GM12892 (cell line): ENCODE data around the gene EPHB6.

ENCODE experiments used
- DNase-seq: peaks from one replicate; pipeline ENCODE4 v3.0.0; 2011; ENCODE audit not compliant: insufficient read length
- FAIRE-seq: peaks from 2 replicates; lab custom pipeline; 2011; peaks lifted over from hg19 to GRCh38; lab: Jason Lieb, UNC
- POLR2A ChIP-seq: IDR thresholded peaks from 2 replicates; pipeline ENCODE4 v1.6.1; 2011; ENCODE audit warnings: low read depth, low read length, control low read depth
- POLR2AphosphoS5 ChIP-seq: IDR thresholded peaks from 2 replicates; pipeline ENCODE4 v1.6.1; 2011; ENCODE audit warnings: low read depth, low read length, control low read depth
- TAF1 ChIP-seq: IDR thresholded peaks from 2 replicates; pipeline ENCODE4 v1.6.1; 2011; ENCODE audit warnings: low read depth, mild to moderate bottlenecking, control low read depth, low read length, borderline replicate concordance

Gene EPHB6

GRCh38 chr7:142813226-142813625, 41.6 kb upstream of the EPHB6 start:
- no peak for FAIRE-seq
- DNase-seq, result no peak
- TF ChIP-seq POLR2A (no peak), POLR2AphosphoS5 (no peak), TAF1 (no peak)

- FAIRE-seq, result no peak
- TF ChIP-seq TAF1, result no peak
- TF ChIP-seq POLR2A, result no peak
- TF ChIP-seq POLR2AphosphoS5, result no peak
- DNase-seq, result no peak
Observed at GRCh38 chr7:142813699-142814098, 41.2 kb upstream of the EPHB6 start.

GRCh38 chr7:142814451-142814850, 40.4 kb upstream of the EPHB6 start:
- no peak for FAIRE-seq
- no peak for DNase-seq
- no peak for TF ChIP-seq POLR2A
- TF ChIP-seq POLR2AphosphoS5, result no peak
- no peak for TF ChIP-seq TAF1

GRCh38 chr7:142815134-142815533, 39.7 kb upstream of the EPHB6 start:
- TF ChIP-seq POLR2A (no peak), POLR2AphosphoS5 (no peak), TAF1 (no peak)
- DNase-seq, result no peak
- no peak for FAIRE-seq

GRCh38 chr7:142817506-142817905, 37.4 kb upstream of the EPHB6 start:
- FAIRE-seq, result no peak
- DNase-seq, result no peak
- TF ChIP-seq POLR2AphosphoS5 (no peak), TAF1 (no peak)

- FAIRE-seq (no peak), DNase-seq (no peak)
- TF ChIP-seq POLR2A (no peak), TAF1 (no peak), POLR2AphosphoS5 (no peak)
Observed at GRCh38 chr7:142819530-142819929, 35.3 kb upstream of the EPHB6 start.

GRCh38 chr7:142822714-142823113, 32.2 kb upstream of the EPHB6 start:
- no peak for DNase-seq
- FAIRE-seq, result no peak
- TF ChIP-seq TAF1 (no peak), POLR2A (no peak), POLR2AphosphoS5 (no peak)

- TF ChIP-seq POLR2AphosphoS5 (no peak), TAF1 (no peak), POLR2A (no peak)
- no peak for DNase-seq
- FAIRE-seq, result no peak
Observed at GRCh38 chr7:142827951-142828500, 26.9 kb upstream of the EPHB6 start.

GRCh38 chr7:142832417-142832816, 22.5 kb upstream of the EPHB6 start:
- FAIRE-seq, result no peak
- DNase-seq, result no peak
- TF ChIP-seq TAF1, result no peak
- TF ChIP-seq POLR2A, result no peak
- no peak for TF ChIP-seq POLR2AphosphoS5

- no peak for TF ChIP-seq POLR2AphosphoS5
- no peak for TF ChIP-seq POLR2A
- no peak for TF ChIP-seq TAF1
- DNase-seq (no peak), FAIRE-seq (peak; percentile 54)
Observed at GRCh38 chr7:142833174-142834048, 21.5 kb upstream of the EPHB6 start.

GRCh38 chr7:142835487-142835886, 19.4 kb upstream of the EPHB6 start:
- TF ChIP-seq POLR2A, result no peak
- FAIRE-seq (no peak), DNase-seq (no peak)

GRCh38 chr7:142836426-142836825, 18.4 kb upstream of the EPHB6 start:
- FAIRE-seq, result no peak
- DNase-seq, result no peak
- TF ChIP-seq POLR2A (no peak), POLR2AphosphoS5 (no peak), TAF1 (no peak)
